Activated T-helper 17 cell treated with anti-CD3 and anti-CD28 coated beads, Interleukin-2, amount 50 U/mL, for 72 hours (primary cell): Measurements from ENCODE around the gene S100Z. TPM values are rescaled to one million over a fixed set of nuclear protein-coding genes. Genes with fewer than 3 reads are reported as not detected.
"Not testable (repeated sequence)": the region's sequence is repeated elsewhere in the genome, so short reads cannot be mapped to it uniquely, and the experiment has no call there.

Experiments used
- ATAC-seq: fragments of 150-1000 bp; cut with Tn5 transposase; replicated peaks from 2 replicates; pipeline ENCODE4 v1.10.0; 2021; ENCODE audit warnings: mild to moderate bottlenecking, moderate library complexity
- H3K27ac Mint-ChIP-seq: one replicate; pipeline ENCODE4 v1.8.0; 2022; ENCODE audit warnings: mixed read lengths
- H3K27me3 Mint-ChIP-seq: one replicate; pipeline ENCODE4 v1.8.0; 2022; ENCODE audit warnings: mixed read lengths
- H3K36me3 Mint-ChIP-seq: one replicate; pipeline ENCODE4 v1.8.0; 2022; ENCODE audit warnings: low read depth, mild to moderate bottlenecking, mixed read lengths
- H3K4me1 Mint-ChIP-seq: one replicate; pipeline ENCODE4 v1.8.0; 2022; ENCODE audit warnings: mixed read lengths
- H3K4me3 Mint-ChIP-seq: one replicate; pipeline ENCODE4 v1.8.0; 2022; ENCODE audit warnings: mild to moderate bottlenecking, mixed read lengths
- H3K9me3 Mint-ChIP-seq: one replicate; pipeline ENCODE4 v1.8.0; 2022; ENCODE audit warnings: mixed read lengths
- total RNA-seq, 2 donors: library from RNA; stranded (reverse); gene quantifications; one replicate each; pipeline ENCODE4 v1.2.3, GENCODE V29; 2022

S100Z gene
- total RNA-seq: 1 to 10 TPM; 5.2 to 7.5 TPM

- Mint-ChIP-seq H3K27ac (peak within 1 kb of the TSS; percentile 75), H3K4me3 (peak within 1 kb of the TSS; percentile 67), H3K9me3 (peaks cover 5% of the 10 kb centered on the region), H3K36me3 (no peaks in the 10 kb centered on the region), H3K27me3 (no peaks in the 10 kb centered on the region), H3K4me1 (peaks cover 22% of the 10 kb centered on the region)
- ATAC-seq: peak; percentile 92
Observed at GRCh38 chr5:76849419-76850291, at the start of gene S100Z. TSS of gene S100Z (plus strand) at chr5:76850014. CDS start at chr5:76875360, 25,346 bp downstream.

GRCh38 chr5:76800579-76800978 is 49.2 kb upstream of the S100Z start:
- no peaks in the 10 kb centered on the region for H3K9me3 Mint-ChIP-seq
- ATAC-seq: no peak

GRCh38 chr5:76801159-76801802 is 48.5 kb upstream of the S100Z start:
- no peak for ATAC-seq
- Mint-ChIP-seq H3K27me3 (peaks cover 8% of the 10 kb centered on the region), H3K4me3 (no peak overlapping the region), H3K36me3 (no peaks in the 10 kb centered on the region), H3K27ac (no peak overlapping the region), H3K9me3 (no peaks in the 10 kb centered on the region), H3K4me1 (no peaks in the 10 kb centered on the region)

More at GRCh38 chr5:76800579-76800978, 49.2 kb upstream of the S100Z start:
- H3K36me3 Mint-ChIP-seq: no peaks in the 10 kb centered on the region
- no peak overlapping the region for H3K27ac Mint-ChIP-seq
- no peak overlapping the region for H3K4me3 Mint-ChIP-seq
- peaks cover 8% of the 10 kb centered on the region for H3K27me3 Mint-ChIP-seq
- H3K4me1 Mint-ChIP-seq: no peaks in the 10 kb centered on the region

- Mint-ChIP-seq H3K27me3 (peaks cover 8% of the 10 kb centered on the region), H3K4me1 (no peaks in the 10 kb centered on the region), H3K27ac (no peak overlapping the region), H3K4me3 (no peak overlapping the region), H3K9me3 (no peaks in the 10 kb centered on the region), H3K36me3 (no peaks in the 10 kb centered on the region)
- ATAC-seq: no peak
Observed at GRCh38 chr5:76801803-76802195, 48.0 kb upstream of the S100Z start.

GRCh38 chr5:76804266-76804665 is 45.5 kb upstream of the S100Z start:
- no peak overlapping the region for H3K4me3 Mint-ChIP-seq
- H3K4me1 Mint-ChIP-seq: no peaks in the 10 kb centered on the region
- H3K27ac Mint-ChIP-seq: no peak overlapping the region
- H3K27me3 Mint-ChIP-seq: peaks cover 8% of the 10 kb centered on the region
- no peaks in the 10 kb centered on the region for H3K36me3 Mint-ChIP-seq
- ATAC-seq: peak; percentile 18
- no peaks in the 10 kb centered on the region for H3K9me3 Mint-ChIP-seq

GRCh38 chr5:76805821-76806505 is 43.9 kb upstream of the S100Z start:
- H3K9me3 Mint-ChIP-seq: no peaks in the 10 kb centered on the region
- no peaks in the 10 kb centered on the region for H3K27me3 Mint-ChIP-seq
- H3K4me3 Mint-ChIP-seq: no peak overlapping the region
- peak; percentile 78 for ATAC-seq
- H3K4me1 Mint-ChIP-seq: no peaks in the 10 kb centered on the region
- no peaks in the 10 kb centered on the region for H3K36me3 Mint-ChIP-seq
- H3K27ac Mint-ChIP-seq: no peak overlapping the region

- no peak for ATAC-seq
- no peaks in the 10 kb centered on the region for H3K36me3 Mint-ChIP-seq
- no peaks in the 10 kb centered on the region for H3K4me1 Mint-ChIP-seq
- H3K27me3 Mint-ChIP-seq: no peaks in the 10 kb centered on the region
- H3K9me3 Mint-ChIP-seq: no peaks in the 10 kb centered on the region
- H3K27ac Mint-ChIP-seq: no peak overlapping the region
- H3K4me3 Mint-ChIP-seq: no peak overlapping the region
Observed at GRCh38 chr5:76807296-76807695, 42.5 kb upstream of the S100Z start.

GRCh38 chr5:76808141-76808691 is 41.6 kb upstream of the S100Z start:
- H3K9me3 Mint-ChIP-seq: no peaks in the 10 kb centered on the region
- H3K27ac Mint-ChIP-seq: no peak overlapping the region
- H3K36me3 Mint-ChIP-seq: no peaks in the 10 kb centered on the region
- no peaks in the 10 kb centered on the region for H3K27me3 Mint-ChIP-seq
- ATAC-seq: no peak
- no peaks in the 10 kb centered on the region for H3K4me1 Mint-ChIP-seq
- H3K4me3 Mint-ChIP-seq: no peak overlapping the region

GRCh38 chr5:76809141-76809540 is 40.7 kb upstream of the S100Z start:
- no peaks in the 10 kb centered on the region for H3K4me1 Mint-ChIP-seq
- no peaks in the 10 kb centered on the region for H3K36me3 Mint-ChIP-seq
- no peaks in the 10 kb centered on the region for H3K9me3 Mint-ChIP-seq
- no peak for ATAC-seq
- no peak overlapping the region for H3K27ac Mint-ChIP-seq
- no peaks in the 10 kb centered on the region for H3K27me3 Mint-ChIP-seq
- H3K4me3 Mint-ChIP-seq: no peak overlapping the region

GRCh38 chr5:76810236-76810635 is 39.6 kb upstream of the S100Z start:
- H3K4me1 Mint-ChIP-seq: no peaks in the 10 kb centered on the region
- no peaks in the 10 kb centered on the region for H3K27me3 Mint-ChIP-seq
- no peak overlapping the region for H3K4me3 Mint-ChIP-seq
- H3K27ac Mint-ChIP-seq: no peak overlapping the region
- H3K9me3 Mint-ChIP-seq: no peaks in the 10 kb centered on the region
- no peaks in the 10 kb centered on the region for H3K36me3 Mint-ChIP-seq
- ATAC-seq: no peak

- Mint-ChIP-seq H3K9me3 (no peaks in the 10 kb centered on the region), H3K27me3 (no peaks in the 10 kb centered on the region), H3K4me1 (no peaks in the 10 kb centered on the region), H3K27ac (no peak overlapping the region), H3K4me3 (no peak overlapping the region), H3K36me3 (no peaks in the 10 kb centered on the region)
- peak; percentile 11 for ATAC-seq
Observed at GRCh38 chr5:76811214-76811613, 38.6 kb upstream of the S100Z start.

GRCh38 chr5:76812209-76812608 is 37.6 kb upstream of the S100Z start:
- ATAC-seq, H3K4me1 Mint-ChIP-seq, H3K27ac Mint-ChIP-seq, H3K27me3 Mint-ChIP-seq, H3K4me3 Mint-ChIP-seq, H3K36me3 Mint-ChIP-seq, H3K9me3 Mint-ChIP-seq: not testable (repeated sequence)

- ATAC-seq: no peak
- H3K27ac Mint-ChIP-seq: no peak overlapping the region
- no peaks in the 10 kb centered on the region for H3K36me3 Mint-ChIP-seq
- no peaks in the 10 kb centered on the region for H3K9me3 Mint-ChIP-seq
- no peaks in the 10 kb centered on the region for H3K4me1 Mint-ChIP-seq
- no peak overlapping the region for H3K4me3 Mint-ChIP-seq
- peaks cover 6% of the 10 kb centered on the region for H3K27me3 Mint-ChIP-seq
Observed at GRCh38 chr5:76813982-76814562, 35.7 kb upstream of the S100Z start.

GRCh38 chr5:76816110-76816831 is 33.5 kb upstream of the S100Z start:
- no peak for ATAC-seq
- Mint-ChIP-seq H3K4me1 (no peaks in the 10 kb centered on the region), H3K9me3 (no peaks in the 10 kb centered on the region), H3K4me3 (no peak overlapping the region), H3K27ac (no peak overlapping the region), H3K36me3 (no peaks in the 10 kb centered on the region), H3K27me3 (peaks cover 6% of the 10 kb centered on the region)
